ENCODE measurements around the gene SRP68.

GRCh38 chr17:76022285-76022684, 50.0 kb downstream of the SRP68 start:
- TF ChIP-seq CTCF (conservative IDR thresholded peaks at IDR 0.05; ENCODE audit: low read length): no peak
- TF ChIP-seq EZH2phosphoT487 (IDR thresholded peaks at IDR 0.05; ENCODE audit: borderline replicate concordance): no peak
